K562 (cell line): ENCODE data around the gene GDF7. TPM values are rescaled to one million over a fixed set of nuclear protein-coding genes. Genes with fewer than 3 reads are reported as not detected.

ENCODE experiments used
- ATAC-seq: fragments of 200-7000 bp; cut with Tn5 transposase; 3 replicates; pipeline ENCODE4 v1.9.1; 2020; ENCODE audit warnings: moderate library complexity
- BruUV-seq: library from RNA; stranded (reverse); fragments of 400-500 nt; replicated peaks from 2 replicates; lab custom pipeline; 2021; lab: Mats Ljungman, UMichigan
- CTCF ChIA-PET: fragments of 300-600 bp; formaldehyde crosslinking; extraction: SDS; loops from one replicate; lab custom pipeline; 2021; ENCODE audit warnings: low intra/inter-chr PET ratio; lab: Yijun Ruan, JAX
- POLR2A ChIA-PET: fragments of 300-600, 350-650 bp; sonication (Branson Sonifier 250); formaldehyde crosslinking; extraction: SDS; loops from one replicate; lab custom pipeline; 2021; ENCODE audit warnings: antibody characterized with exemption, inconsistent platforms; lab: Yijun Ruan, JAX
- DNase-seq, 4 experiments: peaks; one replicate each; pipeline versions ENCODE4 v3.0.0 to v3.0.0-alpha.2; 2011 to 2018; ENCODE audit warnings: low spot score in 3 of 4, mixed read lengths in 3 of 4; ENCODE audit errors: extremely low read depth in 1 of 4
- FAIRE-seq: peaks from 2 replicates; lab custom pipeline; 2011; peaks lifted over from hg19 to GRCh38; lab: Jason Lieb, UNC
- H2AFZ ChIP-seq: 2 replicates; pipeline ENCODE4 v1.6.0; 2011; ENCODE audit warnings: low read depth, low read length, control low read depth, inconsistent platforms
- H3K27ac ChIP-seq: fragments of 200-600 bp; 3 replicates; pipeline ENCODE4 v1.8.0; 2011; ENCODE audit warnings: low read depth, mild to moderate bottlenecking, control low read depth, inconsistent platforms, low read length, moderate library complexity, mixed read lengths; ENCODE audit errors: extremely low read depth
- H3K27me3 ChIP-seq, 2 experiments: fragments of 300-600 bp in 1 of 2; 2 replicates in 1 of 2; 3 replicates in 1 of 2; pipeline versions ENCODE4 v1.6.0 to v1.8.0; 2011; ENCODE audit warnings: inconsistent platforms in 2 of 2, low read length in 2 of 2, mild to moderate bottlenecking in 1 of 2, mixed read lengths in 1 of 2, moderate library complexity in 1 of 2; ENCODE audit not compliant: control insufficient read depth in 2 of 2, insufficient read depth in 2 of 2
- H3K36me3 ChIP-seq: fragments of 300-600 bp; 3 replicates; pipeline ENCODE4 v1.8.0; 2011; ENCODE audit warnings: mild to moderate bottlenecking, low read length, inconsistent platforms; ENCODE audit not compliant: control insufficient read depth, insufficient read depth
- H3K4me1 ChIP-seq, 2 experiments: fragments of 200-600 bp in 1 of 2; replicated peaks in 1 of 2; 2 replicates in 1 of 2; 3 replicates in 1 of 2; pipeline versions ENCODE4 v1.5.1 to v1.8.0; 2011; ENCODE audit warnings: inconsistent platforms in 2 of 2, low read length in 2 of 2, mild to moderate bottlenecking in 1 of 2, mixed read lengths in 1 of 2, moderate library complexity in 1 of 2; ENCODE audit not compliant: control insufficient read depth in 2 of 2, insufficient read depth in 2 of 2
- H3K4me2 ChIP-seq: 2 replicates; pipeline ENCODE4 v1.6.1; 2011; ENCODE audit warnings: low read length, control low read depth, inconsistent platforms, mixed read lengths; ENCODE audit not compliant: insufficient read depth
- H3K4me3 ChIP-seq: fragments of 200-600 bp; sonication (generic), shearing (Covaris generic); 2 replicates; pipeline ENCODE4 v1.5.1; 2016; ENCODE audit warnings: control low read depth, inconsistent platforms
- H3K79me2 ChIP-seq: fragments of 200-600 bp; 3 replicates; pipeline ENCODE4 v1.8.0; 2011; ENCODE audit warnings: low read length, inconsistent platforms; ENCODE audit not compliant: control insufficient read depth, insufficient read depth
- H3K9ac ChIP-seq, 2 experiments: 2 replicates each; pipeline versions ENCODE4 v1.6.0 to v1.6.1; 2011; ENCODE audit warnings: low read depth in 2 of 2, low read length in 2 of 2, control low read depth in 1 of 2, inconsistent platforms in 1 of 2, mild to moderate bottlenecking in 1 of 2, mixed read lengths in 1 of 2; ENCODE audit not compliant: insufficient read depth in 1 of 2
- H3K9me1 ChIP-seq: one replicate; pipeline ENCODE4 v1.6.0; 2011; ENCODE audit warnings: inconsistent platforms, mild to moderate bottlenecking, low read length, moderate library complexity; ENCODE audit not compliant: control insufficient read depth, insufficient read depth
- H3K9me3 ChIP-seq: replicated peaks from 2 replicates; pipeline ENCODE4 v1.5.1; 2011; ENCODE audit warnings: low read depth, low read length, inconsistent platforms; ENCODE audit not compliant: control insufficient read depth, insufficient read depth
- H4K20me1 ChIP-seq: replicated peaks from 2 replicates; pipeline ENCODE4 v1.6.1; 2011; ENCODE audit warnings: low read length, inconsistent platforms, mixed read lengths; ENCODE audit not compliant: control insufficient read depth, insufficient read depth
- GATA2 ChIP-seq: sonication (generic); formaldehyde crosslinking; IDR thresholded peaks from 2 replicates; pipeline ENCODE4 v1.4.0; 2020; ENCODE audit warnings: mild to moderate bottlenecking, missing genetic modification reagents
- GATAD2B ChIP-seq: fragments of 450-650 bp; IDR thresholded peaks from 2 replicates; pipeline ENCODE4 v1.6.1; 2017; ENCODE audit warnings: mild to moderate bottlenecking, borderline replicate concordance
- NFRKB ChIP-seq: fragments of 450-650 bp; IDR thresholded peaks from 2 replicates; pipeline ENCODE4 v1.6.1; 2016; ENCODE audit warnings: low read depth
- TAF9B ChIP-seq: fragments of 450-650 bp; IDR thresholded peaks from 2 replicates; pipeline ENCODE4 v1.6.1; 2018; ENCODE audit warnings: mild to moderate bottlenecking; ENCODE audit not compliant: partially characterized antibody
- ZNF511 ChIP-seq: sonication (generic); formaldehyde crosslinking; IDR thresholded peaks from 2 replicates; pipeline ENCODE4 v1.8.0; 2022; ENCODE audit warnings: mild to moderate bottlenecking, missing genetic modification reagents
- ZNF778 ChIP-seq: fragments of 450-650 bp; formaldehyde crosslinking; IDR thresholded peaks from 2 replicates; pipeline ENCODE4 v1.4.0; 2020; ENCODE audit warnings: mild to moderate bottlenecking, moderate library complexity
- WGBS: fragments of 100-300 bp; shearing (Covaris generic); methylation state at CpG from one replicate; pipeline ENCODE4 v1.1.6; 2016; ENCODE audit warnings: low coverage, mixed read lengths; ENCODE audit not compliant: insufficient coverage; ENCODE audit errors: missing lambda C conversion rate; 5-methylcytosine and 5-hydroxymethylcytosine counted together
- in situ Hi-C: fragments of 300-500 bp; cut with MboI; formaldehyde crosslinking; loops from 4 replicates; pipeline ENCODE4 v1.15.0; 2018; ENCODE audit warnings: inconsistent platforms, mixed read lengths
- intact Hi-C: fragments of 100-400 bp; cut with micrococcal nuclease; formaldehyde crosslinking; loops from 2 replicates; pipeline ENCODE4 v1.14.2; 2022
- polyA plus RNA-seq, 8 experiments: library from polyadenylated mRNA; depleted of rRNA in 4 of 8; stranded (reverse) in 5 of 8; unstranded in 3 of 8; fragments of >200 nt; fragmentation: Nextera tagmentation in 2 of 8; fragmentation: Illumina TruSeq in 1 of 8; extraction: Ambion mirVana in 2 of 8; extraction: Trizol in 1 of 8; gene quantifications; 2 replicates each; pipeline versions ENCODE4 v1.2.1 to v1.2.3, GENCODE V29; 2011 to 2014; ENCODE audit warnings: inconsistent platforms in 1 of 8, missing spikeins in 1 of 8
- total RNA-seq, 7 experiments: library from RNA; depleted of rRNA in 6 of 7; stranded (reverse); fragments of >200 nt in 6 of 7; fragmentation: Illumina TruSeq in 2 of 7; extraction: Trizol in 2 of 7; gene quantifications; 2 replicates each; pipeline versions ENCODE4 v1.2.1 to v1.2.3, GENCODE V29; 2011 to 2021; ENCODE audit warnings: low replicate concordance in 1 of 7

The GDF7 gene
- total and polyA plus RNA-seq, 9 of the 15 experiments (the other 6 are each of a cell fraction or from before 2014, with no cell fraction given), result 0.01 TPM; not detected in 7

- Histone ChIP-seq H3K9me3 (no peaks in the 10 kb centered on the region), H3K27me3 (peaks cover 9 to 47% of the 10 kb centered on the region in 2 experiments), H3K27ac (no peak overlapping the region), H3K79me2 (no peaks in the 10 kb centered on the region), H3K9me1 (no peaks in the 10 kb centered on the region), H3K4me1 (peaks cover 0 to 15% of the 10 kb centered on the region in 2 experiments; a peak in 2 of 5 replicates), H3K4me3 (no peak overlapping the region), H3K4me2 (no peak overlapping the region), H3K9ac (no peak overlapping the region), H3K36me3 (no peaks in the 10 kb centered on the region), H4K20me1 (no peaks in the 10 kb centered on the region; the same call in none of the 2 replicates), H2AFZ (no peak overlapping the region)
- TF ChIP-seq NFRKB (no peak), ZNF778 (no peak), GATA2 (CRISPR knock-in tag) (no peak), ZNF511 (CRISPR knock-in tag) (no peak), GATAD2B (no peak), TAF9B (no peak)
- in situ Hi-C loops, result loop anchor here (25.0 kb wide), 1 partner anchor 588 kb away; no protein-coding TSS in a partner anchor
- whole genome bisulfite sequencing, result 11% methylated on average over 11 of the region's 11 CpGs
- CTCF ChIA-PET, result no interaction called here
- no TSS peak for BruUV-seq
- FAIRE-seq, result no peak
- intact Hi-C loops, result no loop called here
- POLR2A ChIA-PET, result interaction anchor here (1.3 kb wide), 1 partner anchor 11 kb away, joined by 3 read pairs; no protein-coding TSS in a partner anchor
- ATAC-seq, result no peak
- no peak for DNase-seq
These were observed 7.5 kb downstream of the GDF7 start for GRCh38 chr2:20674309-20674965.
